Frontal cortex (tissue), 4 donors: Measurements from ENCODE around the gene KLK6. TPM values are rescaled to one million over a fixed set of nuclear protein-coding genes. Genes with fewer than 3 reads are reported as not detected.

Source experiments
- DNase-seq, 2 donors: peaks; one replicate each; pipeline ENCODE4 v3.0.0; 2012; ENCODE audit warnings: low spot score in 2 of 2
- FAIRE-seq: peaks from 2 replicates; lab custom pipeline; 2012; peaks lifted over from hg19 to GRCh38; lab: Jason Lieb, UNC
- total RNA-seq: library from RNA; depleted of rRNA; stranded (reverse); fragments of >200 nt; gene quantifications from one replicate; pipeline ENCODE4 v1.2.3, GENCODE V29; 2014
- donor health status: control.
- donor health status: control.
- donor health status: control.

The KLK6 gene
- total RNA-seq: not detected

DNA sequence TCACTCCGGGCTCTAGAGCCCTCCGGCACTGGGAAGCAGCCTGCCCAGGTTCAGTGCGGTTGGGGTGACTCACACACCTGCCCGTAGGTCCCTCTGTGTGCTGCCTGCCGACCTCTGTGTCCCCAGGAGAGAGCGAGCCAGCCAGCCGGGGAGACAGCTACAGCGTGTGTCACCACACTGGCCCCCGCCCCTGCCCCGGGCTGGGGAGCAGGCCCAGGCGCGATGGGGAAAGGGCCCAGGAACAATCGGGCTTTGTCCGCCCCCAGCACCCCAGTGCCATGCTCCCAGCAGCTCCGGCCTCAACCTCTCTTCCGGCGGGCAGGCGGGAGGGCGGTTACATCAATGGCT is at the start of gene KLK6:
Gene KLK6, minus strand, starts transcription at position 179 of the 348 bp plus-strand sequence. CDS start 1,487 bp downstream, outside the sequence.
- DNase-seq (peak; percentile 62 to 68), FAIRE-seq (no peak)

GRCh38 chr19:51018745-51019543 is 49.6 kb upstream of the KLK6 start:
- FAIRE-seq: no peak
- no peak for DNase-seq

GRCh38 chr19:51016798-51017683 is 47.6 kb upstream of the KLK6 start:
- DNase-seq: peak; percentile 75 to 77
- no peak for FAIRE-seq

- DNase-seq: no peak
- no peak for FAIRE-seq
Measured at GRCh38 chr19:51015691-51016267, 46.4 kb upstream of the KLK6 start.

DNA sequence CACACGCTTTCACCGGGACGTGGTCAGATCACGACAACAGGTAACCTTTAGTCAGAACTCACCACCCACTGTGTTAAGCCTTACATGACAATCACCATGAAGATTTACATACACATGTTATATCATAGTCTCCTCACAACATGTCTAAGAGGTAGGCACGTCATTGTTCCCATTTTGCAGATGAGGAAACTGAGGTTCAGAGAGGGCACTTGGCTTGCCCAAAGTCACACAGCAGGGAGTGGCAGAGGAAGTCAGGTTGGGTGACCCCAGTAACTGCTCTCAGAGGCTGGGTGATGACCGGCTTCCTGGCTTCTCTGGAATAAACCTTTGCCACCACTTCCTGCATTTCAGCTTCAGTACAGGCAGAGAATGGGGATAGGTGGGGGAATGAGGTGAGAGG is 44.9 kb upstream of the KLK6 start:
- DNase-seq (no peak), FAIRE-seq (no peak)

GRCh38 chr19:51012661-51013190 is 43.3 kb upstream of the KLK6 start:
- no peak for FAIRE-seq

DNA sequence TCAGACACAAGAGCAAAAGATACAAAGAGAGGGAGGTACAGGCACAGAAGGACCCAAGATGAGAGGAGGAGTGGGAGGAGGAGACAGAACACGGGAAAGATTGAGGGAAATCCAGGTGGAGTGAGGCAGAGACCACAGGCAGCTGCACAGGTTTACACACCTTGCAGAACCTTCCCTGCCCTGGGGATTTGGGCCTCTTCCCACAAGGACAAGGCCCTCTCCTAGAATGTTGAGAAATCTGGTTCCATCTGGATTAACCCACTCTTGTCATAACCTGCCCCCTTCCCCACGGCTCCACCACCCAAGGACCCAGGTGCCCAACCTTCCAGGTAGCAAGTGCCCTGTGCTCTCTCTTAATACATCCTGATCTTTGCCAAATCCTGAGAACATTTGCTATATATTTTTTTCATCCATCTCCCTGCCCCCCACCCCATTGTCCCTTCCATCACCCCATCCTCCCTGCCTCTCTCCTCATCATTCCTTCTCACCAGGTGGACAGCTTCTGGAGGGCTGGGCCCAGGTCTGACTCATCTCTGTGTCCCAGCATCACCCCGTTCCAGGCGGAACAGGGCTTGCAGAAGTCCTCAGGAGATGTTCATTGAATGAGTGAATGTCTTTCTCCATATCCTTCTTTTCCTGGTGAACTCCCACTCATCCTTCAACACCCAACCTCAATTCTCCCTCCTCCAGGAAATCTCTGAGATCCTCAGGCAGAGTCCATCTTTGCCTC is 40.8 kb upstream of the KLK6 start:
- no peak for DNase-seq
- no peak for FAIRE-seq

More at GRCh38 chr19:51012661-51013190, 43.3 kb upstream of the KLK6 start:
- DNase-seq: no peak

- DNase-seq: no peak
- FAIRE-seq: no peak
Measured at GRCh38 chr19:51009061-51009891, 39.9 kb upstream of the KLK6 start.

- DNase-seq: no peak
- FAIRE-seq: no peak
Measured at GRCh38 chr19:51007488-51007887, 38.1 kb upstream of the KLK6 start.

DNA sequence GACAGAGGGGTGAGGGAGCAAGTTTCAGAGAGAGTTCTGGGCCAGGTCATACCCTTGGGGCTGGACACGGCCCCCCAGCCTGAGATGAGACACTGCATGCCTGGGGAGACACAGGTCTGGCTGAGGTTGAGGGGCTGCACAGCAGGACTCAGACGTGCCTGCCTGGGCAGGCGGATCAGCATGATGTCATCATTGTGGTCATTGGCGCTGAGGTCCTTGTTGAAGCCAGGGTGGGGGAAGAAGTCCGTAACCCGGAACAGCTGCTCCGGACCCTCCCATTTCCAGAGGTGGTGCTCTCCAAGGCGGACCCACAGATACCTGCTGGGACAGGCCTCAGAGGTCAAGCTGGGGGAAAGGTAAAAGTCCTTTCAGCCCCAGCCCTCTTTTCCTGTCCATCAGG is 37.0 kb upstream of the KLK6 start:
- no peak for DNase-seq
- FAIRE-seq: no peak

DNA sequence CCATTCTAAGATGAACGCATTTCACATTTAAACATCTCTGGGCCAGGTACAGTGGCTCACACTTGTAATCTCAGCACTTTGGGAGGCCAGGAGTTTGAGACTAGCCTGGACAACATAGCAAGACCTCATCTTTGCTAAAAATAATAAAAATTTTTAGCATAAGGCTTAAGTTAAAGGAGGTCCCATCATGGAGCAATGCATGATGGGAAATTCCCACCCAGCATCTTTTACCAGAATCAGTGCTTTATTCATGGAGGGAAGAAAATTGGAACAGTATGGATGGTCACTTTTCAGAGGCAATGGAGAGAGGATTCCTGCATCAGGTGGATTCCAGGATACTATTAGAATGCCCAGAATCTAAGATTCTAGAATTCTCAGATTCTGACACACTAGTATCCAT is 35.9 kb upstream of the KLK6 start:
- FAIRE-seq (no peak), DNase-seq (no peak)

- no peak for FAIRE-seq
- no peak for DNase-seq
Measured at GRCh38 chr19:51003316-51003715, 33.9 kb upstream of the KLK6 start.

DNA sequence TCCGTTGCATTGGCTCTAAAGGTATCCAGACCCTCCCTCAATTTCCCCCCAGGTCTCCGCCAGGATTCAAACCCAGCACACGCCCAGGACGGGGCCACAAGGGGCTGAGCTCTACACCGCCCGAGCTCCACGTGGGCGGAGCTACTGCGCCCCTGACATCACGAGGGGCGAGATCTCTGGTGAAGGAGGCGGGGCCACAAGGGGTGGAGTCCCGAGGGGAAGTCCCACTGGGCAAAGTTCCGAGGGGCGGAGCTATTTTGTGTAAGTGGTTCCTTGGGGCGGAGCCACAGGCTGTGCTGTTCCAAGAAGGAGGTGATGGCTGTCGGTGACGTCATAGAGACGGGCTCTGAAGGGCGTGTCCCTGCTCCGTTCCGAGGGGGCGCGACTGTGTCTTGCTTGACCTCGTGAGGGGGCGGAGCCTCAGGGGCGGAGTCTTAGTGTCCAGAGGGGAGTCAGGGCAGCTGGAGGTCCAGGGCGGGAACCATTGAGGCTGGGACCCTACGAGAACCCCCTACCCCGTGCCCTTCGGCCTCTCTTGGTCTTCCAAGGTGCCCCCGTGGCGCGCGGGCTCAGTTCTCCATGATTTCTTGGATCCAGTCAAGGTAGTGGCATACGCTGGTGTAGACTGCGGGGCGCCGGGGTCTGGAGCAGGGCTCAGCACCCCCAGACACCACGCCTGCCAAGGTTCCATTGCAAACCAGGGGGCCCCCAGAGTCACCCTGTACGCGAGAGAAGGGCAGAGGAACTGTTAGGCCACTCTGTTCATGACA is 33.3 kb upstream of the KLK6 start:
- DNase-seq (no peak), FAIRE-seq (no peak)

DNA sequence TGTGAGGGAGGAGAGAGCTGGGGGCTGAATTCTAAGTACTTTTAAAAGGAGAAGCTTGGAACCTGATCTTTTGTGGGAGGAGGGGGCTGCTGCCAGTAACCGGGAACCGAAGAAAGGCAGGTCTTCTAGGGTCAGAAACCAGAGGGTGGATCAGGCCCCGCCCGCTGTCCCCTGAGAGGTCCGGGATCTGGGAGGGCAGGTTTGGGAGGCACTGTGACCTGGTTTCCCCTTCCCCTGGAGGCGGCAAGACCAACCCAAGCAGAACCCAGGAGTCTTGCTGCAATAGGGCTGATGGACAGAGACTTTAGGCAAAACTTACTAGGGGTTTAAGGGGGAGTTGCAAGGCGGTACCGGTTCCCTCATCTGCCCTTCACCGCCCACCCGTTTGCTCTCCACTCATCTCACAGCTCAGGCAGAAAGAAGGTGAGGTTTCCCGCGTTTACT is 32.7 kb upstream of the KLK6 start:
- FAIRE-seq: no peak
- DNase-seq: no peak

DNA sequence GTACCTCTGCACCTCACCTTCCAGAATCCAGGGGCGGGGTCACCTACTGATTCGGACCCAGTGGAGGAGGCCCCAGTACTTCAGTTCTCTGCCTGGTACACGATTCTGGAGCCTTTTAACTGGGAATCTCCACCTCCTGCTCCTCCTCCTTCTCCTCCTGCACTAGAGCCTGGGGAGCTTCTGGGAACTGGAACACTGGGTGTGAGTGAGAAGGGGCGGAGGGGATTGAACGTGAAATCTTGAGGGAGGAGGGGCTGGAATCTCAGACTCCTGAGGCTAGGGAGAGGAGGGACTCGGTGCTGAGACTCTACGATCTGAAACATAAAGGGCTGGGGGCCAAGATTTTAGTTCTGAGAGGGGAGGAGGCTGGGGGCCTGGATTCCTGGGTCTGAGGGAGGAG is 32.1 kb upstream of the KLK6 start, which contains the start of gene KLK8:
Gene KLK8, minus strand, starts transcription at position 90 of the 400 bp plus-strand sequence. CDS start 437 bp downstream, outside the sequence.
- DNase-seq (no peak), FAIRE-seq (no peak)

GRCh38 chr19:51000981-51001380 is 31.6 kb upstream of the KLK6 start:
- no peak for DNase-seq
- no peak for FAIRE-seq

DNA sequence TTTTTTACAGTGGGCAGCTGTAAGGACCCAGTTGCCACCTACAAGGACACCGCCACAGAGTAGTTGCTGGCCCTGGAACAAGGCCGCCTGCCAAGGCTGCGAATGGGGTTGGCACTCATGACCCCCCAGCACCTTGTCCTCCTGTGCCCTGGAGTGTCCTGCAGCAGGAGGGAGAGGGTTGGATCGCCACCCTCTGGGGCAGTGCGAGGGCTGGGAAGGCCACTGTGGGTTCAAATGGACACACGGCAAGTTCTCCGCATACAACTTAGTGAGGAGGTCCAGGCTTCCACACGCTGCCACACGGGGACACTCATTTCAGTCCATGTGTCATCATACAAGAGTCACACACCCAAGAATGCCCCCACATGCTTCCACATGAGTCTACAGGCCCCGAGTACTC is 31.0 kb upstream of the KLK6 start:
- DNase-seq: no peak
- FAIRE-seq: no peak

GRCh38 chr19:50998686-50999085 is 29.3 kb upstream of the KLK6 start:
- FAIRE-seq (no peak), DNase-seq (no peak)
